A673 (cell line): ENCODE measurements around the gene NPPC.

ENCODE experiments used
- CTCF ChIP-seq: fragments of 300-800, 200-600 bp; sonication (generic); conservative IDR thresholded peaks from 2 replicates; pipeline ENCODE4 v1.5.1; 2017; ENCODE audit warnings: low read depth, mild to moderate bottlenecking, antibody characterized with exemption, low read length, moderate library complexity, mixed read lengths
- EZH2 ChIP-seq: fragments of 200-600 bp; sonication (generic); IDR thresholded peaks from 2 replicates; pipeline ENCODE4 v1.6.1; 2017; ENCODE audit warnings: borderline replicate concordance, low read depth, mild to moderate bottlenecking, mixed read lengths, antibody characterized with exemption, low read length; ENCODE audit not compliant: poor library complexity, severe bottlenecking

GRCh38 chr2:231877533-231878456 lies 48.4 kb downstream of the NPPC start:
- TF ChIP-seq CTCF (no peak), EZH2 (no peak)
